HG02759 (cell line): ENCODE results near the gene GRB10.
A peak's percentile ranks its signal among the peaks of the same experiment; 100 is the strongest.

ENCODE experiments used
- ATAC-seq: cut with Tn5 transposase; IDR thresholded peaks from one replicate; pipeline ENCODE4 v1.9.1; 2021; ENCODE audit warnings: mild to moderate bottlenecking, moderate library complexity; ENCODE audit not compliant: unreplicated experiment

The GRB10 gene

GRCh38 chr7:50803359-50804337, 21.0 kb upstream of the GRB10 start:
- no peak for ATAC-seq

- ATAC-seq, result no peak
Measured at GRCh38 chr7:50801907-50802306, 19.2 kb upstream of the GRB10 start.

- ATAC-seq, result no peak
Measured at GRCh38 chr7:50799873-50800272, 17.2 kb upstream of the GRB10 start.

GRCh38 chr7:50798126-50798525, 15.4 kb upstream of the GRB10 start:
- no peak for ATAC-seq

- ATAC-seq, result no peak
Measured at GRCh38 chr7:50795831-50796230, 13.1 kb upstream of the GRB10 start.

GRCh38 chr7:50795253-50795652, 12.6 kb upstream of the GRB10 start:
- ATAC-seq, result no peak

GRCh38 chr7:50793947-50794570, 11.4 kb upstream of the GRB10 start:
- ATAC-seq, result no peak

GRCh38 chr7:50793120-50793946, 10.6 kb upstream of the GRB10 start:
- ATAC-seq, result peak; percentile 36

- ATAC-seq, result no peak
Measured at GRCh38 chr7:50792342-50793119, 9.8 kb upstream of the GRB10 start.

- ATAC-seq, result no peak
Measured at GRCh38 chr7:50791938-50792341, 9.2 kb upstream of the GRB10 start.

- ATAC-seq, result no peak
Measured at GRCh38 chr7:50791363-50791937, 8.8 kb upstream of the GRB10 start.

- no peak for ATAC-seq
Measured at GRCh38 chr7:50790381-50790780, 7.7 kb upstream of the GRB10 start.

- no peak for ATAC-seq
Measured at GRCh38 chr7:50788382-50788781, 5.7 kb upstream of the GRB10 start.

- ATAC-seq, result no peak
Measured at GRCh38 chr7:50787825-50788224, 5.1 kb upstream of the GRB10 start.

- no peak for ATAC-seq
Measured at GRCh38 chr7:50785346-50785745, 2.6 kb upstream of the GRB10 start.

GRCh38 chr7:50783801-50784507, 1.3 kb upstream of the GRB10 start:
- ATAC-seq, result no peak

GRCh38 chr7:50783303-50783702, 607 bp upstream of the GRB10 start:
- no peak for ATAC-seq

GRCh38 chr7:50781381-50782293, 1.1 kb downstream of the GRB10 start:
- no peak for ATAC-seq

- no peak for ATAC-seq
Measured at GRCh38 chr7:50780436-50780835, 2.3 kb downstream of the GRB10 start.
